A549 (cell line): Measurements from ENCODE around the gene NUDT6. TPM values are rescaled to one million over a fixed set of nuclear protein-coding genes. Genes with fewer than 3 reads are reported as not detected.

ENCODE experiments used
- ATAC-seq, 2 experiments: fragments of 200-7000 bp in 1 of 2; fragments of >200 bp in 1 of 2; cut with Nextera tagmentation in 1 of 2; cut with Tn5 transposase in 1 of 2; 3 replicates each; pipeline versions ENCODE4 v1.8.0 to v1.9.1; 2018 to 2020; ENCODE audit warnings: mild to moderate bottlenecking in 1 of 2, moderate library complexity in 1 of 2
- CTCF ChIA-PET: fragments of 300-600 bp; sonication (Branson Sonifier 250); formaldehyde crosslinking; extraction: SDS; loops from one replicate; lab custom pipeline; 2021; ENCODE audit warnings: antibody characterized with exemption, inconsistent platforms; lab: Yijun Ruan, JAX
- POLR2A ChIA-PET: fragments of 350-600 bp; formaldehyde crosslinking; extraction: SDS; loops from one replicate; lab custom pipeline; 2021; ENCODE audit warnings: antibody characterized with exemption, inconsistent platforms; lab: Yijun Ruan, JAX
- DNase-seq, 2 experiments: peaks; one replicate each; pipeline versions ENCODE4 v3.0.0 to v3.0.0-alpha.2; 2011 to 2016; ENCODE audit warnings: low read depth in 1 of 2, low spot score in 1 of 2
- FAIRE-seq: peaks from 2 replicates; lab custom pipeline; 2011; peaks lifted over from hg19 to GRCh38; lab: Jason Lieb, UNC
- H3K27ac ChIP-seq, 2 experiments: fragments of >200 bp; sonication (Bioruptor Twin); formaldehyde crosslinking; 3 replicates each; pipeline ENCODE4 v1.5.1; 2016 to 2017
- H3K4me1 ChIP-seq: fragments of >200 bp; sonication (Bioruptor Twin); formaldehyde crosslinking; 3 replicates; pipeline ENCODE4 v1.6.1; 2016
- H3K4me2 ChIP-seq: fragments of >200 bp; sonication (Bioruptor Twin); formaldehyde crosslinking; 3 replicates; pipeline ENCODE4 v1.6.1; 2016
- H3K4me3 ChIP-seq: fragments of >200 bp; sonication (Bioruptor Twin); formaldehyde crosslinking; 3 replicates; pipeline ENCODE4 v1.5.1; 2016
- H3K9me3 ChIP-seq: fragments of >200 bp; sonication (Bioruptor Twin); formaldehyde crosslinking; 3 replicates; pipeline ENCODE4 v1.6.1; 2016
- BHLHE40 ChIP-seq: IDR thresholded peaks from 2 replicates; pipeline ENCODE4 v1.6.1; 2012; ENCODE audit warnings: low read depth, low read length, inconsistent platforms
- CBX2 ChIP-seq: fragments of 200-600 bp; sonication (generic); IDR thresholded peaks from 2 replicates; pipeline ENCODE4 v1.6.1; 2016; ENCODE audit warnings: low read depth, mild to moderate bottlenecking, borderline replicate concordance
- CBX8 ChIP-seq: fragments of 200-600 bp; sonication (generic); IDR thresholded peaks from 2 replicates; pipeline ENCODE4 v1.6.1; 2016
- CHD2 ChIP-seq: fragments of 150-350 bp; IDR thresholded peaks from 2 replicates; pipeline ENCODE4 v1.6.1; 2014; ENCODE audit warnings: low read length; ENCODE audit not compliant: partially characterized antibody
- ELK1 ChIP-seq: fragments of 150-350 bp; IDR thresholded peaks from 2 replicates; pipeline ENCODE4 v1.6.1; 2014; ENCODE audit warnings: low read depth, mild to moderate bottlenecking, low read length
- EP300 ChIP-seq, 2 experiments: fragments of >200 bp; sonication (Bioruptor Twin); formaldehyde crosslinking; IDR thresholded peaks; 2 replicates in 1 of 2; 3 replicates in 1 of 2; pipeline ENCODE4 v1.6.1; 2016 to 2017
- GATA3 ChIP-seq: IDR thresholded peaks from 2 replicates; pipeline ENCODE4 v1.6.1; 2012; ENCODE audit warnings: borderline replicate concordance
- HDAC2 ChIP-seq: fragments of 200-600 bp; sonication (generic); IDR thresholded peaks from 2 replicates; pipeline ENCODE4 v1.6.1; 2016
- HOXA7 ChIP-seq: fragments of 250-450 bp; sonication (Bioruptor Pico); IDR thresholded peaks from 2 replicates; pipeline ENCODE4 v1.5.0; 2020; ENCODE audit warnings: mild to moderate bottlenecking, moderate library complexity
- JUNB ChIP-seq: fragments of >200 bp; sonication (Bioruptor Twin); formaldehyde crosslinking; IDR thresholded peaks from 2 replicates; pipeline ENCODE4 v1.6.1; 2016
- KDM1A ChIP-seq: fragments of 200-600 bp; sonication (generic); IDR thresholded peaks from 2 replicates; pipeline ENCODE4 v1.6.1; 2016; ENCODE audit warnings: low read depth, mild to moderate bottlenecking
- KDM5A ChIP-seq: fragments of 200-600 bp; sonication (generic); IDR thresholded peaks from 2 replicates; pipeline ENCODE4 v1.6.1; 2016; ENCODE audit warnings: antibody characterized with exemption, mild to moderate bottlenecking
- MAX ChIP-seq: IDR thresholded peaks from 2 replicates; pipeline ENCODE4 v1.6.1; 2012
- MAZ ChIP-seq: fragments of 150-350 bp; IDR thresholded peaks from 2 replicates; pipeline ENCODE4 v1.6.1; 2014; ENCODE audit warnings: antibody characterized with exemption, low read depth, low read length, borderline replicate concordance
- MYC ChIP-seq: IDR thresholded peaks from 2 replicates; pipeline ENCODE4 v1.6.1; 2012; ENCODE audit warnings: mild to moderate bottlenecking, inconsistent platforms, low read length, improper control_type of control experiment, borderline replicate concordance
- POLR2AphosphoS2 ChIP-seq: conservative IDR thresholded peaks from 2 replicates; pipeline ENCODE4 v1.6.1; 2012; ENCODE audit warnings: low read length, improper control_type of control experiment, inconsistent platforms
- RARB ChIP-seq: fragments of 250-450 bp; sonication (Bioruptor Pico); IDR thresholded peaks from 2 replicates; pipeline ENCODE4 v1.8.0; 2021; ENCODE audit warnings: mild to moderate bottlenecking, moderate library complexity
- REST ChIP-seq: fragments of 200-600 bp; sonication (generic); IDR thresholded peaks from 2 replicates; pipeline ENCODE4 v1.6.1; 2016; ENCODE audit warnings: antibody characterized with exemption, mild to moderate bottlenecking, moderate library complexity
- RFX5 ChIP-seq: fragments of 450-650 bp; IDR thresholded peaks from 2 replicates; pipeline ENCODE4 v1.7.1; 2014; ENCODE audit warnings: antibody characterized with exemption, mild to moderate bottlenecking, moderate library complexity
- SREBF2 ChIP-seq: fragments of 450-650 bp; IDR thresholded peaks from 2 replicates; pipeline ENCODE4 v1.6.1; 2014; ENCODE audit warnings: mild to moderate bottlenecking, moderate library complexity
- TP53 ChIP-seq: fragments of 250-450 bp; sonication (Bioruptor Pico); IDR thresholded peaks from 2 replicates; pipeline ENCODE4 v1.5.0; 2021; ENCODE audit warnings: mild to moderate bottlenecking, moderate library complexity
- USF2 ChIP-seq: fragments of 450-650 bp; IDR thresholded peaks from 2 replicates; pipeline ENCODE4 v1.6.1; 2014; ENCODE audit warnings: antibody characterized with exemption
- ZC3H11A ChIP-seq: fragments of 450-650 bp; IDR thresholded peaks from 2 replicates; pipeline ENCODE4 v1.6.1; 2014; ENCODE audit warnings: antibody characterized with exemption, mild to moderate bottlenecking
- ZNF302 ChIP-seq: fragments of 250-450 bp; sonication (Bioruptor Pico); IDR thresholded peaks from 2 replicates; pipeline ENCODE4 v1.9.0; 2021; ENCODE audit warnings: inconsistent platforms, mild to moderate bottlenecking, moderate library complexity
- ZSCAN20 ChIP-seq: fragments of 250-450 bp; sonication (Bioruptor Pico); IDR thresholded peaks from 2 replicates; pipeline ENCODE4 v1.8.0; 2022; ENCODE audit warnings: mild to moderate bottlenecking, moderate library complexity
- WGBS: methylation state at CpG from one replicate; pipeline ENCODE4 v1.1.6; 2017; ENCODE audit errors: missing lambda C conversion rate; 5-methylcytosine and 5-hydroxymethylcytosine counted together
- polyA plus RNA-seq, 4 experiments: library from polyadenylated mRNA; depleted of rRNA in 3 of 4; stranded (reverse); fragments of >200 nt; fragmentation: RNase III in 1 of 4; extraction: RNeasy Plus Mini Kit Qiagen cat#74134 plus additional on column Dnase treatment in 1 of 4; gene quantifications; 2 replicates in 3 of 4; 3 replicates in 1 of 4; pipeline ENCODE4 v1.2.3, GENCODE V29; 2011 to 2017

NUDT6 gene
- polyA plus RNA-seq, 2 of the 4 experiments (the other 2 are of a cell fraction) = 9.9 to 12.7 TPM

GRCh38 chr4:122911588-122911987 lies 10.8 kb downstream of the NUDT6 start (continued):
- TF ChIP-seq REST (no peak), EP300 (IDR thresholded peaks at IDR 0.05) (no peak), ZC3H11A (no peak), RARB (CRISPR knock-in tag) (no peak)

GRCh38 chr4:122909683-122910082 lies 12.7 kb downstream of the NUDT6 start:
- H3K9me3 ChIP-seq = no peaks in the 10 kb centered on the region
- peak overlapping the region; percentile 57 for H3K4me2 ChIP-seq
- ChIA-PET POLR2A (no interaction called here), CTCF (no interaction called here)
- ATAC-seq (no peak), FAIRE-seq (no peak), DNase-seq (no peak)
- peak overlapping the region; percentile 58 to 66 for H3K27ac ChIP-seq
- WGBS = 38% methylated on average over 2 of the region's 2 CpGs
- no peak for TF ChIP-seq RFX5
- TF ChIP-seq HDAC2 = no peak
- TF ChIP-seq MYC = no peak
- no peak for TF ChIP-seq POLR2AphosphoS2
- TF ChIP-seq USF2 = no peak
- no peak for TF ChIP-seq CBX2
- TF ChIP-seq JUNB = no peak
- no peak for TF ChIP-seq KDM5A
- no peak for TF ChIP-seq ZNF302 (CRISPR knock-in tag)
- no peak overlapping the region for H3K4me3 ChIP-seq
- peaks cover 64% of the 10 kb centered on the region for H3K4me1 ChIP-seq

GRCh38 chr4:122908223-122908622 lies 14.2 kb downstream of the NUDT6 start:
- ATAC-seq (no peak), FAIRE-seq (no peak), DNase-seq (no peak)
- ChIA-PET CTCF (no interaction called here), POLR2A (no interaction called here)
- H3K4me2 ChIP-seq = no peak overlapping the region
- no peaks in the 10 kb centered on the region for H3K9me3 ChIP-seq
- 96% methylated on average over 1 of the region's 1 CpG for WGBS
- peak overlapping the region; percentile 9 to 39; a peak in 2 of 6 replicates for H3K27ac ChIP-seq
- no peak overlapping the region for H3K4me3 ChIP-seq
- H3K4me1 ChIP-seq = peaks cover 54% of the 10 kb centered on the region
- TF ChIP-seq GATA3 (no peak), MYC (no peak), REST (no peak), RFX5 (no peak), JUNB (no peak), ZSCAN20 (CRISPR knock-in tag) (no peak), SREBF2 (no peak), HOXA7 (CRISPR knock-in tag) (no peak), BHLHE40 (no peak), KDM1A (no peak), TP53 (CRISPR knock-in tag) (no peak), CBX8 (no peak), MAX (no peak), USF2 (no peak), ELK1 (no peak), CHD2 (no peak), MAZ (no peak)
